Effector CD4-positive, alpha-beta T cell (primary cell): ENCODE measurements around the gene C10orf95.
"Not testable (repeated sequence)": the region's sequence is repeated elsewhere in the genome, so short reads cannot be mapped to it uniquely, and the experiment has no call there.

Source experiments
- DNase-seq: peaks from one replicate; pipeline ENCODE4 v3.0.0-alpha.2; 2020
- total RNA-seq: gene quantifications from one replicate; lab custom pipeline; 2026; lab: John Stamatoyannopoulos, UW

Gene C10orf95, protein sequence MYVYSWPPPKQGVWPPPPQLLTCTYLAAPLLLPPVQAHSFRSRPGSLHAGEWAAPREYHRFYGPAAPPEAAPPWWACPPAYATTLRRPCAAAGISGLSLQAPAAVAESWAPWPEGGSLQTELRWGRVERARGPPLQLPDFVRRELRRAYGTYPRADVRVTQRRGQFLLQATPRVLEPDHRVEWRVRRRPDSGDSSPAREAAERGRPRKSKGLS
- total RNA-seq, result 1.1 reads per million

DNA sequence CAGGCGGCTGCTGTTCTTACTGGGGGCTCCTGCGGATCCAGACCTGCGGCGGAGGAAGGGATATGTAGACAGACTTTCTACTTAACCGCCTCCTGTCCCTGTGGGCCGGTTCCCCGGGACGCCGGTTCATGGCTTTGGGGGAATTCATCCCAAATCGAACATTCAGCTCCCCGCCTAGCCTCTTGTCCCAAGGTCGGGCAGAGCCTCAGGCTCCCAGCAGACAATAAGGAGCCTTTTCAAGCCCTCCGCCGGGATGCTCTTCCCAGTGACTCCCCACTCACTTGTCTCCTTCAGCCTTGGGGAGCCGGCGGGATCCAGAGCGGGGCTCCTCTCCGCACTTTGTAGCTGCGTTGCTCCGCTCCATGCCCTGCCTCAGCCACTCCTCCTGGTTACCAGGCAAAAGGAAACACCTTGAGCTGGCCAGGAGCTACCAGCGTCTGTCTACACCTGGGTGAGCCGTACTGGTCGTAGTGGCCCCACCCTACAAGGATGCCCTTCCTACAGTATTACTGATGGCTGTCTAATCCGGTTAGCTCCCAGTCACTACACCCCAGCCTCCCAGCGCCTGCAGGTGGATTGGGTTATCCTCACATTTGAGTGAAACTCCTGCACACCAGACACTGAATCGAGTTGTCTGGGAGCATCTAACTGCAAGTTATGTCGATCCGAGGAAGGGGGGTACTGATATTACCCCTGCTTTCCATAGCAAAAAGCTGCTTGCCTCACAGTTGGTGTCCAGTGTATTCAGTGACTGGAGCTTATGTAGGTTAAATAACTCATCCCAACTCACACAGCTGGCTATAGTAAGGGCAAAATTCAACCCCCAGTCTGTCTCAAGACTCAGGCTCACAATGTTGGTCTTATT lies at the start of gene C10orf95:
C10orf95 (minus strand) TSS at position 439 of the 865 bp plus-strand sequence. CDS start 450 bp downstream, outside the sequence.
- no peak for DNase-seq

DNA sequence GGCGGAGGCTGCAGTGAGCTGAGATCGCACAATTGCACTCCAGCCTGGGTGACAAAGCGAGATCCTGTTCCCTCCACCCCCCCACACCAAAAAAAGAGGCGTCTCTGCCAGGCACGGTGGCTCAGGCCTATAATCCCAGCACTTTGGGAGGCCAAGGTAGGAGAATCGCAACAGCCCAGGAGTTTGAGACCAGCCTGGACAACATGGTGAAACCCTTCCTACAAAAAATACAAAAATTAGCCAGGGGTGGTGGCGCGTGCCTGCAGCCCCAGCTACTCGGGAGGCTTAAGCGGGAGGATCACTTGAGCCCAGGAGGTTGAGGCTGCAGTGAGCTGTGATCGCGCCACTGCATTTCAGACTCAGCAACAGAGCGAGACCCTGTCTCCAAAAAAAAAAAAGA lies 49.3 kb upstream of the C10orf95 start:
- not testable (repeated sequence) for DNase-seq

DNA sequence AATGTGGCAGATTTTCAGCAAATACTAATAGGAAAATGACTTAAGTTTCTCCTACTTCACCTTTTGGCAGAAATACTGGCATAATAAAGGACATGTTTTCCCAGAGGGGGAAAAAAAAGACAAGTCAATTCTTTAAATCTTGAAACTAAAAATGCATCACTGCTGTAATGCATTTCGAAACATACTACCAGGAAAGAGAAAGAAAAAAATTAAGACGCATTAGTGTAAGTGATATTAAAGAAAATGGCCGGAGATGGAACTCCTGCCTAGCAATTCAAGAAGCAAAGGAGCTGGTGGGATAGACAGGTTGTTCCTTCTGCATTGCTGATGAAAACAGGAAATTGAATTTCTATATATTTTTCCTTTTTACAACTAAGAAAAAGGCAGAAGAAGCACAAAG lies 48.0 kb upstream of the C10orf95 start:
- DNase-seq, result no peak

DNA sequence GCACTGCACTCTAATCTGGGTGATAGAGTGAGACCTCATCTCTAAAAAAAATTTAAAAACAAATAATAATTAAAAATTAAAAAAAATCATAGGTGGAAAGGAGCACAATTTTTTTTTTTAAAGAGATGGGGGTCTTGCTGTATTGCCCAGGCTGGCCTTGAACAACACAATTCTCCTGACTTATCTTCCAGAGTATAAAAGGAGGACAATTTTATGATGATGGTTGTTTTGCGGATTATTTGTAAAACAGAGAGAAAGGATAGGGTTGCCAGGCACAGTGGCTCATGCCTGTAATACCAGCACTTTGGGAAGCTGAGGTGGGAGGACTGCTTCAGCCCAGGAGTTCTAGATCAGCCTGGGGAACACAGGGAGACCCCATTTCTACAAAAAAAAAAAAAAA lies 46.2 kb upstream of the C10orf95 start:
- no peak for DNase-seq

DNA sequence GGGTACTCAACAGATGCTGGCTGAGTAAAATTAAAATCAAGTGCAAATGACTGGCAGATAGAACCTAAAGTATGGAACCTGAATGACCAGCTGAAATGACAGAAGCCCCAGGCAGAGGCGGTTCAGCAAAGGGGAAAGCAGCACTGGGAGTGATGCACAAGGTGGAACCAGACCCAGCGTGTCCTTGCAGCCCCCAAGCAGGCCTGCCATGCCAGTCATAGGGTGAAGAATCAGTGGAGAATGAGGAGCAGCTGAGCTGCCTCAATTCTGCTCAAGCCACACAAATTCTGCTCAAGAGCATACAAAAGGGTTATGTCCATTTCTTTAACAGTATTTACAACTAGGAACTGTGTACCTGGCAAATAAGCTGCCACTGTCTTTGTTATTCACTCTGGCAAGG lies 42.4 kb upstream of the C10orf95 start:
- no peak for DNase-seq

DNA sequence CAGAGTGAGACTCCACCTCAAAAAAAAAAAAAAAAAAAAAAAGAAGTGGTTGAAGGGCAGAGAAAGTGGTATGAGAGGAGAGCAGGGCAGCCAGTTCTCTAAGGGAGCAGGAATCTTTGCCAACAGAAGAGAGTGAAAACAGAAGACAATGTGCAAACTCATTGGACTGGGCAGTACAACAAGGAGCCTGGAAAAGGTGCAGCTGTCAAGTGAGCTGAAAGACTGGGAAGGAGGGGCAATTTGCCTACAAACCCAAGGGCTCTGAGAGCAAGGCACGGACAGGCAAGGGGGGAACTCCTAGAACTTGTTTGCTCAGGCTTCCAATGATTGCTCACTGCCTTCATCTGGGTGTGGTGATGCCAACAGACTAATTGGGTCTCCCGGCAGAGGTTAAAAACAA lies 41.6 kb upstream of the C10orf95 start:
- no peak for DNase-seq

DNA sequence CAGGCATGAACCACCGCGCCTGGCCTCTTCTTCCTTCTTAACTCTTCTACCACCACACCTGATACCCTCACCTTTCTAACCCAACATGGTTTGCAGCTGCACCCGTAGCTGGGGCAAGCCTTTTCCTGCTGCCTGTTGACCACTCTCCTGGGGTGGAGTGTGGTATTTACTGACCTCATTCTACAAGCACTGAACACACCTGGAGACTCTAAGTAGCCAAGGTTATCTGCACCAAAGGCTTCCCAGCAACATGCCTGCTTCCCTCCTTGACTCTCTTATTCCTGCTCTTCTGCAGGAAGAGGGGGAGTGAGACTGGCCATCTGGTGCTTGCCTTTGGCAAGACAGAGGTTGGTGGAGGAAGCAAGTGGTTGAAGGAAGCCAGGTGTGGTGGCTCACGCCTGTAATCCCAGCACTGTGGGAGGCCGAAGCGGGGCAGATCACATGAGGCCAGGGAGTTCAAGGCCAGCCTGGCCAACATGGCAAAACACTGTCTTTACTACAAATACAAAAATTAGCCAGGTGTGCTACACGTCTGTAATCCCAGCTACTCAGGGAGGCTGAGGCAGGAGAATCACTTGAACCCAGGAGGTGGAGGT lies 41.1 kb upstream of the C10orf95 start:
- DNase-seq, result no peak

DNA sequence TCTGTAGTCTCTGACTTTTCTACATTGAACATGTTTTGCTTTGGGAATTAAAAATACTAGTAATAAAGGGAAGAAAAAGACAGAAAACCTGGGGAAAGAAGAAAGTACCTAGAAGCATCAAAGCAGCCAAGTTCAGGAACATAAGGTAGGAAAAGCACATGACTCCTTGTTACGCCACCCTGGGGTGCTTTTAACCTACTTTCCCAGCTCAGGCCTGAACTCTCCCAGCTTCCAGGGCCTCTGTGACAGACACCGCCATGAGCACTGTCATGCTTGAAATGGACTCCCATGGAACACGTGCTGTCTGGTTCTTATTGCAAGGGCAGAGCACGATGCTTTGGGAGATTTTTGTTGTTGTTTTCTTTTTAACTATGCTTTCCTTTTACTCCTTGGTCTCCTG lies 39.8 kb upstream of the C10orf95 start:
- DNase-seq, result no peak

DNA sequence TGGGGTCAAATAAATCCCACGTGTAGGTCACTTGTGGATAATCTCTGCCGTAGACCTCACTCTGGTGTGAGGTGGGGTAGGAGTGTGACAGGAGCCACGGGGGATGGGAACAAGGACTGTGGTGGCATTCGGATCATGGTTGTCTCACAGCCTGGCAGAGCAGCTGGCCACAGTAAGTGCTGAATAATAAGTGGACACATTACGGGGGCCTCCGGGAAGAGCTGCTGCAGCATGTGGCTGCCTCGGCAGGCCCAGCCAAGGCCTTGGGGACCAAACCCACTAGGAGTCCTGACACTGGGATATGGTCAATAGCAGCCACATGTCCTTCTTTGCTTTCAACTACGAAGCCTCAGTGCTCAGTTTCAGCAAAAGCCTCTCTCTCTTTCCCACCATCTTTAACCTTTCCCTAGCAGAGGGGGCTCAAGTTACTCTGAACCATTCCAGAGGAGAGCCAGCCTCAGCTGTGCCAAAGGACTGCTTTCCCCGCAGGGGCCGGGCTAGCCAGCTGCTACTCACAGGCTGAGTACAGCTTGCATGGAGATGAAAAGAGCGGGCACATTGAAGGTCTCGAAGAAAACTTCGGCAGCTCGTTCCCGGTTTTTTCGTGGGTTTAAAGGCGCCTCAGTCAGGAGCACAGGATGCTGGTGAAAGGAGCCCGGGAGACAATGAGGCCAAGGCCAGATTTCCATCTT lies 33.9 kb upstream of the C10orf95 start:
- DNase-seq, result no peak

DNA sequence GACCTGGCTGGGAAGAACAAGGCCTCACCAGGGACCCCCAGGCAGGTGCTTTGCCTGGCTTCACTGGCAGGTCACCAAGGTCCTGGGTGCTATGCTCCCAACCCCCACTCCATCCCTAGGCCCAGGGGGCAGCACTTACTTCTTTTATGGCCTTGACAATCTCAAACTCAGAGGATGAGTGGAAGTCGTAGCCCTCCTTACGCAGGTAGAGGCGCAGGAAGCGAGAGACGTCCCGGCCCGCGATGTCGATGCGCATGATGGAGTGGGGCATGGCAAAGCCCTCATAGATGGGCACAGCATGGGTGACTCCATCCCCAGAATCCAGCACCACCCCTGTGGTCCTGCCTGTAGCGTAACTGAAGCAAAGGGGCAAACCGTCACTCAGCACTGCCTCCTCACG lies 32.7 kb upstream of the C10orf95 start:
- no peak for DNase-seq

DNA sequence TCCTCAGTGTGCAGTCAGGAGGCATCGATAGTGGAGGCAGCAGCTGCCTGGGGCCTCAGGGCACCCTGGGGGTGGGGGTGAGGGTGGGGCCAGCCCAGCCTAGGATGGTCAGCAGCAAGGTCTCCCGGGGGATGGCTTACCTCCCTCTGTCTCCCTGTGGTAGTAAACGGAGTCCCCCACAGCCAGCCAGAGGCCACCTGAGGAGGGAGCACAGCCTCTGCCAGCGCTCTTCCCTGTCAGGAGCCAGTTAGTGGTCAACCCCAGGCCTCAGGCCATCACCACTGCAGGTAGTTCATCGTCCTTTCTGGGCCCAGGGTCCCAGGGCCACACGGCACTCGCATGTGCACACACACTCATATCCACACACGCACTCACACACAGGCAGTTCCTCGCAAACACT lies 29.1 kb upstream of the C10orf95 start:
- DNase-seq, result no peak

DNA sequence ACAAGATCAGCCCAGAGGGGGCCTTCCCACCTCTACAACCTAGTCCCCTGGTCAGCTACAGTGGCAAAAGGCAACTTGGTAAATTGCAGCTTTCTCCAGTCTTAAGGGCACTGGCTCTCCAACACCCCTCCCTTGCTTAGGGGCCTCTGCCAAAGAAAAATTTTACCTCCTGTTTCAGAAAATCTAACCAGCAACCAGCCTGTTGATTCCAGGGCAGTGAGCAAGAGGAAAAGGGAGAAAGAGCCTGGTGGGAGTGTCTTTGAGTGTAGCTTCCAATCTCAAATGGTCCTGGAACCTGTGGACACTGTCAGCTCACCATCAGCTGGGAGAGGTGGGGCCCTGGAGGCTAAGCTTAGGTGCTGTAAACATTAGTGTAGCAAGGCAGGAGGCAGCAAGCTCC lies 28.3 kb upstream of the C10orf95 start:
- no peak for DNase-seq

DNA sequence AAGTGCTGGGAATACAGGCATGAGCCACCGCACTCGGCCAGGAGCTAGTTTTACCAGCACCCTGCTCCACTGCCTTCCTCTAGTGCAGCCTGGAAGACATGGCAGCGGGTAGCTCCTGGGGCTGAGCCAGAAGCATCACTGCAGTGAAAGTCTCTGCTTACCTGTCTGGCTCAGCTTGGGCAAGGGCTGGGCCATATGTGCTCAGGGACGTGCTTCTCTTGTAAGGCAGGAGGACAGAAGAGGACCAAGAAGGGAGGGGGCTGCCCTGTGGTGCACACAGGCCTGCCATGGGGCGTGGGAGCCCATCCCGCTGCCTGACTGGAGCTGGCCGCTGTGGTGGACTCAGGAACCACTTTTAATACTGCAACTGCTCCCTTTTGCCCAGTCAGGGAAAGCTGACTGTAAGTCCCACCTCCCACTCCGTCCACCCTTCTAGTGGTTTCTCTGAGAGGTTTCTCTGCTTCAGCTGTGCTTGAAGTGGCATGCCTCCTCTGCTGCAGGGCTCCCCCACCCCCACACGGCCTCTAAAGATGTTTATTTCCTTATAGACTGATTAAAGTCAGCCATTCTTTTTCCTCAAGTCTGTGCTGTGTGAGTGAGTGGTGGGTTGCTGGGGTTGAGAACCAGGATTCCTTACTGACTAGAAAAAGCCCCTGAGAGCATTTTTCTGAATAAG lies 25.3 kb upstream of the C10orf95 start:
- no peak for DNase-seq

DNA sequence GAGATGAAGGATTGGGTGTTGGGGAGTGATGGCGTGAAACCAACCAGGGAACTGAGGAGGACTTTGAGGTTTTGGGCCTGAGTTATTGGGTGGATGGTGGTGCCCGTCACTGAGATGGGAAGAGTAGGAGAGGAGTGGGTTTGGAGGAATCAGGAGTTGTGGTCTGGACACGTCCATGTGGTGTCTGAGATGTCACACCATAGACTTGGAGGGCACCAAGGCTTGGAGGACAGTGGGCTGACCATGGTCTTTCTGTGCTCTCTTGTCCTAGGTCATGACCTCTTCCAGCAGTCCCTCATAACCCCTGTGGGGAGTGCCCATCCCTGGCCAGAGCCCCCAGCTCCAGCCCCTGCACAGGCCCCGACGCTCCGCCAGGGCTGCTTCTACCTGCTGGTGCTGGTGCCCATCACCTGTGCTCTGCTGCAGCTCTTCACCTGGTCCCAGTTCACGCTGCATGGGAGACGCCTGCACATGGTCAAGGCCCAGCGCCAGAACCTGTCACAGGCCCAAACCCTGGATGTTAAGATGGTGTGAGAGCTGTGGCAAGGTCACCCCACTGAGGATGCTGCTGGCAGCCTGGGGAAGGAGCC lies 24.2 kb upstream of the C10orf95 start:
- no peak for DNase-seq

DNA sequence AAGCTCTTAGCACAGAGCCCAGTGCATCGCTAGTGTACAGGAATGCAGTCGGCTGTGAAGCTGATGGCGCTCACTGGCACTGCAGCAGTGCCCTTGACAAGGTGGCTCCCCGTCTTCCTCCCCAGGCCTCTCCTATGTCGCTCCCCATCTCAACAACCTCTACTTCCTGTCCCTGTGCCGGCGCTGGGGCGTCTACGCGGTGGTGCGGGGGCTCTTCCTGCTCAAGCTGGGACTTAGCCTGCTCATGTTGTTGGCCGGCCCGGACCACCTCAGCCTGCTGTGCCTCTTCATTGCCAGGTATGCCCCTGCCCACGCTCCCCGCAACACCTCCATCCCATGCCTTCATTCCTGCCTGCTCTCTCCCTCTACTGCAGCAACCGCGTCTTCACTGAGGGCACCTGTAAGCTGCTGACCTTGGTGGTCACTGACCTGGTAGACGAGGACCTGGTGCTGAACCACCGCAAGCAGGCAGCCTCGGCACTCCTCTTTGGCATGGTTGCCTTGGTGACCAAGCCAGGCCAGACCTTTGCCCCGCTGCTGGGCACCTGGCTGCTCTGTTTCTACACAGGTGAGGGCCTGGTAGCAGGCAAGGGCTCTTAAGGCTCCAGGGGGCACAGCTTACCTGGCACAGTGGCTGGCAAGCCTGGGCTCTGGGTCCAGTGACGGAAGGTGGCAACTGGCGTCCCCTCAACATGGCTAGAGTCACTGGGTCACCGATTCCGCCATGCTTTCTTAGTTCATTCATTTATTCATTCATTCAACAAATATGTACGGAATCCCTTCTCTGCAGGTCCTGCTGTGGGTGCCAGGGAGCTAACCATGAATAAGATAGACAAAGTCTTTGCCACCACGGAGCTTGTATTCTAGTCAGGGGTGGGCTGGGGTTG lies 22.3 kb upstream of the C10orf95 start:
- DNase-seq, result peak; percentile 12

DNA sequence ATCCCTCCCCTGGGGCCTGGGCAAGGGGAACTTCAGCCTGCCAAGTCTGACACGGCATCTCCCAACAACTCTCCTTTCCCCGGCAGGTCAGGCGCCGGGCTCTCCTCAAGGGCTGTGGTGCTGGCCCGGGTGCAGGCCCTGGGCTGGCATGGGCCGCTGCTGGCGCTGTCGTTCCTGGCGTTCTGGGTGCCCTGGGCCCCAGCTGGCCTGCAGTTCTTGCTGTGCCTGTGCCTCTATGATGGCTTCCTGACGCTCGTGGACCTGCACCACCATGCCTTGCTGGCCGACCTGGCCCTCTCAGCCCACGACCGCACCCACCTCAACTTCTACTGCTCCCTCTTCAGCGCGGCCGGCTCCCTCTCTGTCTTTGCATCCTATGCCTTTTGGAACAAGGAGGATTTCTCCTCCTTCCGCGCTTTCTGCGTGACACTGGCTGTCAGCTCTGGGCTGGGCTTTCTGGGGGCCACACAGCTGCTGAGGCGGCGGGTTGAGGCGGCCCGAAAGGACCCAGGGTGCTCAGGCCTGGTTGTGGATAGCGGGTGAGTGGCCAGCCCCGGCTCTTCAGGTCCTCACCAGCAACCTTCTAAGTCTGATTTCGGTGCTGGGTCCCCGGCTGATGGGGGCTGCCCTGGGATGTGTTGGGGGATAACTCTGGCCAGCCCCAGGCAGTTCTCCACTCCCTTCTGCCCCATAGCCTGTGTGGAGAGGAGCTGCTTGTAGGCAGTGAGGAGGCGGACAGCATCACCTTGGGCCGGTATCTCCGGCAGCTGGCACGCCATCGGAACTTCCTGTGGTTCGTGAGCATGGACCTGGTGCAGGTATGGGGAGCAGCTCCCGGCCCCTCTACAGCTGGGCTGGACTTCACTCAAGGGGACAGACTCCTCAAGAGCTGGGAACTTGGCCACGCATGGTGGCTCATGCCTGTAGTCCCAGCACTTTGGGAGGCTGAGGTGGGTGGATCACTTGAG lies 19.5 kb upstream of the C10orf95 start:
- no peak for DNase-seq

DNA sequence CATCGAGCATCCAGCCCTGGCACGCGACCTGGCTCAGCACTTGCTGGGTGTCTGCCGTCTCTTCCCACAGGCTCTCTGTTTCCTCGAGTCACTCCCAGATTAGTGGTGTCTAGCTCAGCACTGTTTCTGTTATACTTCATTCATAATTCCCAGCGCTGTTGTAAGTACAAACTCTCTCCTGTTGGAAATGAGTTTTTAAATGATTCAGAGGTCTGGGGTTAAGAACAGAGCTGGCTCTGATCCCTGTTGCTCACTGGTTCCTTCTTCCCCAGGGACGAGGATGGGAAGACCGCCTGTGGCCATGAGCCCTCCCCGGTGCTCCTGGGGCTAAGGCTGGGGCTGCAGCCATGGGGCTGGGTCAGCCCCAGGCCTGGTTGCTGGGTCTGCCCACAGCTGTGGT lies 17.3 kb upstream of the C10orf95 start:
- DNase-seq, result no peak

DNA sequence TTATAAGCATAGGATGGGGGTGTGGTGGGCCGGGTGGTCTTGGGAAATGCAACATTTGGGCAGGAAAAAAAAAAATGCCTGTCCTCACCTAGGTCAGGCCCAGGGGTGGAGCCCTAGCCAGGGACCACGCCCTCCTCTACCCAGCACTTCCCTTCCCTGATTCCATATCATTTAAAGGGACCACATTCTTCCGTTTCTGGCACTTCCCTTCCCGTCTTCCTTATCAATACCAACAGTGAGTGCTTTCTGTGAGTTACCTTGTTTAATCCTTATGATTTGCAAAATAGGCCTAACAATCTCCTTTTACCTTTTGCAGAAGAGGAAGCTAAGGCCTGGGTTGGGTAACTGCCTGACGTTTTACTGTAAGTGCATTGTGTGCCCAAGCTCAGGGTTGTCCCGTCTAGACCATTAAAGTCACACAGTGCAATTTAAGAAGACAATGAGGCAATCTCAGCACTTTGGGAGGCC lies 16.7 kb upstream of the C10orf95 start:
- DNase-seq, result no peak

DNA sequence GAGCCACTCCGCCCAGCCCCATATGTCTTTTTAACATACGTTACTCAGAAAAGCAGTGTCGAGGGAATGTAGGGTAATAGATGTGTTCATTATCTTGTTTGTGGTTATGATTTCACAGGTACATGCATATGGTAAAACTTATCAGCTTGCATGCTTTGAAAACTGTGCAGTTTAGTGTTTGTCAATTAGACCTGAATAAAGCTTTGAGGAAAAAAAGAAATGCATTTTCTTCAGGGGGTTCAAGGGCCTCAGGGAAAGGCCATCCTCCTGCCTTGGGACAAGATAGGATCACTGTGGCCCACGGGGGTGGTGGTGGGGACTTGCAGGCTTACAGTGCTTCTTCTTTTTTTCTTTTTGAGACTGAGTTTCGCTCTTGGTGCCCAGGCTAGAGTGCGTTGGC lies 16.0 kb upstream of the C10orf95 start:
- no peak for DNase-seq

DNA sequence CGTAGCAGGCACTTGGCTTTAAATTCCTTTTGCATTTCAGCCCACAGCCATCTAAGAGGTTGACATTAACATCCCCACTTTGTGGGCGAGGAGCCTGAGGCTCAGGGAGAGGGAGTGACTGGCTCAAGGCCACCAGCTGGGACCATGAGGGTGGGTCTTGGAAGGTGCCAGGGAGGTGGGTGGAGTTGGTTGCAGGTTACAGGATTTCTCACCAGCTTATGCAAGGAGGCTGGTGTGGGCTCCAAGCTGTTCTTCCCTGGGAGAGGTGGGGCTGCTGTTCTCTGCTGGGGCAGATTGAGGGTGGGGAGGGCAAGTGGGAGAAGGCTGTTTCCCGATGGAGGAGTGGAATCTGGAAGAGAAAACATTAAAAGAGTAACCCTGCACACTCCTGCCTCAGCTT lies 14.1 kb upstream of the C10orf95 start:
- no peak for DNase-seq
